ENCODE data around the gene CHRNE.

GRCh38 chr17:4898351-4898750 lies 4.5 kb downstream of the CHRNE start:
- no peak for TF ChIP-seq CTCF (IDR thresholded peaks at IDR 0.05; ENCODE audit: low read length)
- no peak for TF ChIP-seq EZH2 (IDR thresholded peaks at IDR 0.05; ENCODE audit: borderline replicate concordance, low read length)
